Activated CD8-positive, alpha-beta T cell treated with anti-CD3 and anti-CD28 coated beads for 36 hours (primary cell): Measurements from ENCODE around the gene MBD6. TPM values are rescaled to one million over a fixed set of nuclear protein-coding genes. Genes with fewer than 3 reads are reported as not detected.

Source experiments
- ATAC-seq: fragments of 200-7000 bp; cut with Tn5 transposase; one replicate; pipeline ENCODE4 v1.10.0; 2021; ENCODE audit warnings: mild to moderate bottlenecking, moderate library complexity
- CTCF ChIA-PET: fragments of 350-600 bp; sonication (Branson Sonifier 250); formaldehyde crosslinking; loops from one replicate; lab custom pipeline; 2021; ENCODE audit warnings: antibody characterized with exemption; lab: Charles Lee
- POLR2A ChIA-PET: fragments of 350-600 bp; sonication (Branson Sonifier 250); formaldehyde crosslinking; loops from one replicate; lab custom pipeline; 2021; ENCODE audit warnings: antibody characterized with exemption; lab: Charles Lee
- DNase-seq: peaks from one replicate; pipeline ENCODE4 v3.0.0-alpha.2; 2020
- H3K27ac Mint-ChIP-seq: one replicate; pipeline ENCODE4 v1.8.0; 2021; ENCODE audit warnings: mild to moderate bottlenecking, mixed read lengths
- H3K27me3 Mint-ChIP-seq: one replicate; pipeline ENCODE4 v1.8.0; 2021; ENCODE audit warnings: mixed read lengths
- H3K36me3 Mint-ChIP-seq: one replicate; pipeline ENCODE4 v1.8.0; 2021; ENCODE audit warnings: low read depth, mixed read lengths
- H3K4me1 Mint-ChIP-seq: one replicate; pipeline ENCODE4 v1.8.0; 2021; ENCODE audit warnings: low read depth, mixed read lengths
- H3K4me3 Mint-ChIP-seq: one replicate; pipeline ENCODE4 v1.8.0; 2021; ENCODE audit warnings: mild to moderate bottlenecking, moderate library complexity, mixed read lengths
- H3K9me3 Mint-ChIP-seq: one replicate; pipeline ENCODE4 v1.8.0; 2021; ENCODE audit warnings: mixed read lengths
- intact Hi-C: fragments of 100-400 bp; cut with micrococcal nuclease; formaldehyde crosslinking; loops from one replicate; pipeline ENCODE4 v1.10.0; 2022
- total RNA-seq, 2 experiments: library from RNA; stranded (reverse); gene quantifications; one replicate each; pipeline ENCODE4 v1.2.3, GENCODE V29; 2021
- TF ChIP-seq, protein P1 (sequence below): fragments of 200-600 bp; IDR thresholded peaks from one replicate; pipeline ENCODE4 v1.8.0; 2022; ENCODE audit warnings: antibody characterized with exemption, mild to moderate bottlenecking

The MBD6 gene
- total RNA-seq, 2 experiments from 2014 or later = 46.5 to 47.3 TPM

DNA sequence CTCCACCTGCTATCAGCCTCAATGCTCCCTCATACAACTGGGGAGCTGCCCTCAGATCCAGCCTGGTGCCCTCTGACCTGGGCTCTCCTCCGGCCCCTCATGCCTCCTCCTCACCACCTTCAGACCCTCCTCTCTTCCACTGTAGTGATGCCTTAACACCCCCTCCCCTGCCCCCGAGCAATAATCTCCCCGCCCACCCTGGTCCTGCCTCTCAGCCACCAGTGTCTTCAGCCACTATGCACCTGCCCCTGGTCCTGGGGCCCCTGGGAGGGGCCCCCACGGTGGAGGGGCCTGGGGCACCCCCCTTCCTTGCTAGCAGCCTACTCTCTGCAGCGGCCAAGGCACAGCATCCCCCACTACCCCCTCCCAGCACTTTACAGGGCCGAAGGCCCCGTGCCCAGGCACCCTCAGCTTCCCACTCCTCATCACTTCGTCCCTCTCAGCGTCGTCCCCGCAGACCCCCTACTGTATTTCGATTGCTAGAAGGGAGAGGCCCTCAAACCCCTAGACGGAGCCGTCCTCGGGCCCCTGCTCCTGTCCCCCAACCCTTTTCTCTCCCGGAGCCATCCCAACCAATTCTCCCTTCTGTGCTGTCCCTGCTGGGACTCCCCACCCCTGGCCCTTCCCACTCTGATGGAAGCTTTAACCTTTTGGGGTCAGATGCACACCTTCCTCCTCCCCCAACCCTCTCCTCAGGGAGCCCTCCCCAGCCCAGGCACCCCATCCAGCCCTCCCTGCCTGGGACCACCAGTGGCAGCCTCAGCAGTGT, 3.2 kb downstream of the MBD6 start:
- no peak for DNase-seq
- POLR2A ChIA-PET = interaction anchor here (0.6 to 6.9 kb wide), 4 partner anchors 9 to 45 kb away, joined by 3 to 46 read pairs (median 9); partner anchors contain the start of gene DCTN2
- H3K27me3 Mint-ChIP-seq = no peaks in the 10 kb centered on the region
- H3K4me3 Mint-ChIP-seq = no peak overlapping the region
- H3K27ac Mint-ChIP-seq = peak overlapping the region; percentile 57
- no peak for ATAC-seq
- peaks cover 42% of the 10 kb centered on the region for H3K4me1 Mint-ChIP-seq
- TF ChIP-seq, protein P1, sequence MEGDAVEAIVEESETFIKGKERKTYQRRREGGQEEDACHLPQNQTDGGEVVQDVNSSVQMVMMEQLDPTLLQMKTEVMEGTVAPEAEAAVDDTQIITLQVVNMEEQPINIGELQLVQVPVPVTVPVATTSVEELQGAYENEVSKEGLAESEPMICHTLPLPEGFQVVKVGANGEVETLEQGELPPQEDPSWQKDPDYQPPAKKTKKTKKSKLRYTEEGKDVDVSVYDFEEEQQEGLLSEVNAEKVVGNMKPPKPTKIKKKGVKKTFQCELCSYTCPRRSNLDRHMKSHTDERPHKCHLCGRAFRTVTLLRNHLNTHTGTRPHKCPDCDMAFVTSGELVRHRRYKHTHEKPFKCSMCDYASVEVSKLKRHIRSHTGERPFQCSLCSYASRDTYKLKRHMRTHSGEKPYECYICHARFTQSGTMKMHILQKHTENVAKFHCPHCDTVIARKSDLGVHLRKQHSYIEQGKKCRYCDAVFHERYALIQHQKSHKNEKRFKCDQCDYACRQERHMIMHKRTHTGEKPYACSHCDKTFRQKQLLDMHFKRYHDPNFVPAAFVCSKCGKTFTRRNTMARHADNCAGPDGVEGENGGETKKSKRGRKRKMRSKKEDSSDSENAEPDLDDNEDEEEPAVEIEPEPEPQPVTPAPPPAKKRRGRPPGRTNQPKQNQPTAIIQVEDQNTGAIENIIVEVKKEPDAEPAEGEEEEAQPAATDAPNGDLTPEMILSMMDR = no peak
- CTCF ChIA-PET = interaction anchor here (0.6 to 2.3 kb wide), 4 partner anchors 8 to 67 kb away, joined by 3 to 14 read pairs (median 3); no protein-coding TSS in a partner anchor
- intact Hi-C loops = no loop called here
- H3K36me3 Mint-ChIP-seq = peaks cover 23% of the 10 kb centered on the region
- no peaks in the 10 kb centered on the region for H3K9me3 Mint-ChIP-seq

DNA sequence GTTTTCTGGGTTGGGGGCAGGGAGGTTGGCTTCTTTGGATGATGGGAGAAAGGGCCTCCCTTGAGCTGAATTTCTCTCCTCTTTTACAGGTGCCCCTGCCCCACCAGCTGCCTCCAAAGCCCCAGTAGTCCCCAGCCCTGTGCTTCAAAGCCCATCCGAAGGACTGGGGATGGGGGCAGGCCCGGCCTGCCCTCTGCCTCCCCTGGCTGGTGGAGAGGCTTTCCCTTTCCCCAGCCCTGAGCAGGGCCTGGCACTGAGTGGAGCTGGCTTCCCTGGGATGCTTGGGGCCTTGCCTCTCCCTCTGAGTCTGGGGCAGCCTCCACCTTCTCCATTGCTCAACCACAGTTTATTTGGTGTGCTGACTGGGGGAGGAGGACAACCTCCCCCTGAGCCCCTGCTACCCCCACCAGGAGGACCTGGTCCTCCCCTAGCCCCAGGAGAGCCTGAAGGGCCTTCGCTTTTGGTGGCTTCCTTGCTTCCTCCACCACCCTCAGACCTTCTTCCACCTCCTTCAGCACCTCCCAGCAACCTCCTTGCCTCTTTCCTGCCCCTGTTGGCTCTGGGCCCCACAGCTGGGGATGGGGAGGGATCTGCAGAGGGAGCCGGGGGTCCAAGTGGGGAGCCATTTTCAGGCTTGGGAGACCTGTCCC, 4.0 kb downstream of the MBD6 start:
- no peaks in the 10 kb centered on the region for H3K27me3 Mint-ChIP-seq
- intact Hi-C loops = no loop called here
- peaks cover 23% of the 10 kb centered on the region for H3K36me3 Mint-ChIP-seq
- CTCF ChIA-PET = no interaction called here
- DNase-seq = no peak
- H3K9me3 Mint-ChIP-seq = no peaks in the 10 kb centered on the region
- TF ChIP-seq, protein P1 = no peak
- POLR2A ChIA-PET = interaction anchor here (0.8 to 6.9 kb wide), 4 partner anchors 10 to 47 kb away, joined by 3 to 46 read pairs (median 5); partner anchors contain the start of genes ARHGAP9 and DCTN2
- peaks cover 34% of the 10 kb centered on the region for H3K4me1 Mint-ChIP-seq
- ATAC-seq = no peak
- no peak overlapping the region for H3K4me3 Mint-ChIP-seq
- peak overlapping the region; percentile 46 for H3K27ac Mint-ChIP-seq

DNA sequence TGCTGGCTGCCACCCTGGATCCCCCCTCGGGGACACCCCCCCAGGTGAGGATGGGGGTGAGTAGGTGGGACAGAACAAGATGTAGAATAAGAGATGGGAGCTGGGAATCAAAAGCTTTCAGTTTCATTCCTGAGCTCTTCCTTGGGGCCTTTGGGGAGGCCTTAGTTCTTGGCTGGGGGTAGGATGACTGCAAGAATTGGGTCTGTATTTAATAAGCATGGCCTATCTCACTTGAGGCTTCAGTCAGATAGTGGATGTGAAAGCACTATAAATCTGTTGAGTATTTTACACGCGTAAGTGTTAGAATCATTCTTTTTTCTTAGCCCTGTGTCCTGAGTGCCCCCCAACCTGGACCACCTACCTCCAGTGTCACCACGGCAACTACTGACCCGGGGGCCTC, 4.6 kb downstream of the MBD6 start:
- no peak for ATAC-seq
- TF ChIP-seq, protein P1 = no peak
- intact Hi-C loops = no loop called here
- Mint-ChIP-seq H3K27ac (peak overlapping the region; percentile 46), H3K4me3 (no peak overlapping the region), H3K36me3 (peaks cover 23% of the 10 kb centered on the region), H3K27me3 (no peaks in the 10 kb centered on the region), H3K4me1 (peaks cover 29% of the 10 kb centered on the region), H3K9me3 (no peaks in the 10 kb centered on the region)
- DNase-seq = no peak
- ChIA-PET POLR2A (interaction anchor here (0.7 to 6.9 kb wide), 5 partner anchors 10 to 1260 kb away, joined by 3 to 46 read pairs (median 4); partner anchors contain the start of genes ARHGAP9 and DCTN2), CTCF (no interaction called here)

DNA sequence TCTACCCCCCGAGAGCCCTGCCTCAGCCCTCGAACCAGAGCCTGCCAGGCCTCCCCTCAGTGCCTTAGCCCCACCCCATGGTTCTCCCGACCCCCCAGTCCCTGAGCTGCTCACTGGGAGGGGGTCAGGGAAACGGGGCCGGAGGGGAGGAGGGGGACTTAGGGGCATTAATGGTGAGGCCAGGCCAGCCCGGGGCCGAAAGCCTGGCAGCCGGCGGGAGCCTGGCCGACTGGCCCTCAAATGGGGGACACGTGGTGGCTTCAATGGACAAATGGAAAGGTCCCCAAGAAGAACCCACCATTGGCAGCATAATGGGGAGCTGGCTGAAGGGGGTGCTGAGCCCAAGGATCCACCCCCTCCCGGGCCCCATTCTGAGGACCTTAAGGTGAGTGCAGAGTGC, 5.6 kb downstream of the MBD6 start:
- Mint-ChIP-seq H3K9me3 (no peaks in the 10 kb centered on the region), H3K4me3 (no peak overlapping the region), H3K27me3 (no peaks in the 10 kb centered on the region), H3K36me3 (peaks cover 23% of the 10 kb centered on the region), H3K4me1 (peaks cover 27% of the 10 kb centered on the region), H3K27ac (no peak overlapping the region)
- TF ChIP-seq, protein P1 = no peak
- ATAC-seq = no peak
- POLR2A ChIA-PET = interaction anchor here (6.9 kb wide), 1 partner anchor 12 kb away, joined by 46 read pairs; no protein-coding TSS in a partner anchor
- CTCF ChIA-PET = no interaction called here
- intact Hi-C loops = no loop called here
- DNase-seq = no peak
